ENCODE data around the gene FAM107B.

GRCh38 chr10:14545827-14546226, 228.9 kb downstream of the FAM107B start:
- no peak for TF ChIP-seq CTCF (conservative IDR thresholded peaks at IDR 0.05)
- TF ChIP-seq EZH2 (IDR thresholded peaks at IDR 0.05; ENCODE audit: low read depth) = no peak

All from PC-9 (cell line).